Endothelial cell of umbilical vein (primary cell): Measurements from ENCODE around the gene MTR. TPM values are rescaled to one million over a fixed set of nuclear protein-coding genes. Genes with fewer than 3 reads are reported as not detected.

Experiments
- polyA plus RNA-seq, 4 experiments: library from polyadenylated mRNA; depleted of rRNA in 3 of 4; stranded (reverse) in 3 of 4; unstranded in 1 of 4; fragments of >200 nt; gene quantifications; 2 replicates each; pipeline versions ENCODE4 v1.2.1 to v1.2.3, GENCODE V29; 2011 to 2012; ENCODE audit warnings: missing spikeins in 1 of 4
- total RNA-seq: library from RNA; stranded (reverse); gene quantifications from 2 replicates; pipeline ENCODE4 v1.2.3, GENCODE V29; 2021

MTR gene
- total and polyA plus RNA-seq, 2 donors (not counting 3 experiments of a cell fraction or from before 2014, with no cell fraction given), result 6.7 to 45.2 TPM

Other genes with a start within 250 kb of the MTR start
- 53.8 and 62.0 TPM in 2 replicates for gene HEATR1, start 190.8 kb upstream of the MTR start, total RNA-seq
- gene HEATR1, start 190.8 kb upstream of the MTR start, polyA plus RNA-seq, result 6.2 and 8.4 TPM in 2 replicates
- 0.28 and 0.55 TPM in 2 replicates for gene ACTN2, start 108.8 kb upstream of the MTR start, total RNA-seq
- 0.22 and 0.33 TPM in 2 replicates for gene ACTN2, start 108.8 kb upstream of the MTR start, polyA plus RNA-seq
- not detected in 2 replicates for gene MT1HL1, start 209.1 kb downstream of the MTR start, total RNA-seq
- not detected in 2 replicates for gene MT1HL1, start 209.1 kb downstream of the MTR start, polyA plus RNA-seq
- not detected in 2 replicates for gene RYR2, start 246.9 kb downstream of the MTR start, total RNA-seq
- not detected in 2 replicates for gene RYR2, start 246.9 kb downstream of the MTR start, polyA plus RNA-seq